A673 (cell line): ENCODE results near the gene SLC16A9. TPM values are rescaled to one million over a fixed set of nuclear protein-coding genes. Genes with fewer than 3 reads are reported as not detected.

Source experiments
- BruUV-seq: library from RNA; stranded (reverse); fragments of 400-500 nt; replicated peaks from 2 replicates; lab custom pipeline; 2021; lab: Mats Ljungman, UMichigan
- CTCF ChIA-PET: fragments of 300-600 bp; sonication (Branson Sonifier 250); formaldehyde crosslinking; loops from one replicate; lab custom pipeline; 2022; ENCODE audit warnings: antibody characterized with exemption; lab: Charles Lee
- POLR2A ChIA-PET: fragments of 300-600 bp; sonication (Branson Sonifier 250); formaldehyde crosslinking; loops from one replicate; lab custom pipeline; 2022; ENCODE audit warnings: antibody characterized with exemption; ENCODE audit not compliant: low non-redundant PET; lab: Charles Lee
- DNase-seq: peaks from one replicate; pipeline ENCODE4 v3.0.0-alpha.2; 2015; ENCODE audit warnings: low spot score
- H3K27ac ChIP-seq: fragments of 200-600 bp; sonication (generic); 2 replicates; pipeline ENCODE4 v1.5.1; 2016; ENCODE audit warnings: mixed run types, low read depth, mild to moderate bottlenecking, mixed read lengths, antibody characterized with exemption, low read length; ENCODE audit not compliant: poor library complexity, severe bottlenecking
- H3K27me3 ChIP-seq: fragments of 200-600 bp; sonication (generic); replicated peaks from 2 replicates; pipeline ENCODE4 v1.6.1; 2017; ENCODE audit warnings: mixed run types, low read depth, mild to moderate bottlenecking, mixed read lengths, antibody characterized with exemption, low read length; ENCODE audit not compliant: insufficient read depth, poor library complexity
- H3K36me3 ChIP-seq: fragments of 200-600 bp; sonication (generic); 2 replicates; pipeline ENCODE4 v1.6.1; 2016; ENCODE audit warnings: mixed run types, mild to moderate bottlenecking, mixed read lengths, antibody characterized with exemption, low read length; ENCODE audit not compliant: insufficient read depth, poor library complexity, severe bottlenecking
- H3K4me1 ChIP-seq: fragments of 200-600 bp; sonication (generic); 2 replicates; pipeline ENCODE4 v1.6.1; 2017; ENCODE audit warnings: mixed run types, mild to moderate bottlenecking, mixed read lengths, antibody characterized with exemption, low read length; ENCODE audit not compliant: insufficient read depth, poor library complexity, severe bottlenecking
- H3K4me3 ChIP-seq: fragments of 200-600 bp; sonication (generic); 2 replicates; pipeline ENCODE4 v1.5.1; 2016; ENCODE audit warnings: low read depth, mixed run types, mild to moderate bottlenecking, mixed read lengths, low read length; ENCODE audit not compliant: poor library complexity, severe bottlenecking
- H3K9me3 ChIP-seq: fragments of 200-600 bp; sonication (generic); 2 replicates; pipeline ENCODE4 v1.6.1; 2016; ENCODE audit warnings: mixed run types, low read depth, mild to moderate bottlenecking, mixed read lengths, antibody characterized with exemption, low read length; ENCODE audit not compliant: poor library complexity, severe bottlenecking
- CTCF ChIP-seq: fragments of 300-800, 200-600 bp; sonication (generic); conservative IDR thresholded peaks from 2 replicates; pipeline ENCODE4 v1.5.1; 2017; ENCODE audit warnings: low read depth, mild to moderate bottlenecking, antibody characterized with exemption, low read length, moderate library complexity, mixed read lengths
- EZH2 ChIP-seq: fragments of 200-600 bp; sonication (generic); IDR thresholded peaks from 2 replicates; pipeline ENCODE4 v1.6.1; 2017; ENCODE audit warnings: borderline replicate concordance, low read depth, mild to moderate bottlenecking, mixed read lengths, antibody characterized with exemption, low read length; ENCODE audit not compliant: poor library complexity, severe bottlenecking
- intact Hi-C: fragments of 100-400 bp; cut with micrococcal nuclease; formaldehyde crosslinking; loops from one replicate; pipeline ENCODE4 v1.10.0; 2022; ENCODE audit not compliant: unreplicated experiment
- total RNA-seq: library from RNA; stranded (reverse); gene quantifications from 2 replicates; pipeline ENCODE4 v1.2.3, GENCODE V29; 2021

SLC16A9 gene
- total RNA-seq, 1 experiment from 2014 or later, result 2.9 TPM

- ChIA-PET POLR2A (no interaction called here), CTCF (interaction anchor here (0.9 to 1.3 kb wide), 2 partner anchors 387 to 671 kb away, joined by 3 to 5 read pairs; no protein-coding TSS in a partner anchor)
- Histone ChIP-seq H3K27ac (no peak overlapping the region), H3K36me3 (no peaks in the 10 kb centered on the region), H3K27me3 (no peaks in the 10 kb centered on the region), H3K4me1 (no peaks in the 10 kb centered on the region), H3K9me3 (no peaks in the 10 kb centered on the region), H3K4me3 (no peak overlapping the region)
- TF ChIP-seq EZH2 (no peak), CTCF (no peak)
- no TSS peak for BruUV-seq
- DNase-seq, result peak; percentile 23
- intact Hi-C loops, result loop anchor here (2.0 to 5.0 kb wide), 3 partner anchors 191 to 1091 kb away; no protein-coding TSS in a partner anchor
These were observed 86.2 kb downstream of the SLC16A9 start for GRCh38 chr10:59623133-59624121.

- no TSS peak for BruUV-seq
- TF ChIP-seq EZH2 (no peak), CTCF (peak; percentile 70)
- Histone ChIP-seq H3K27ac (no peak overlapping the region), H3K36me3 (no peaks in the 10 kb centered on the region), H3K4me1 (no peaks in the 10 kb centered on the region), H3K4me3 (no peak overlapping the region), H3K27me3 (no peaks in the 10 kb centered on the region), H3K9me3 (no peaks in the 10 kb centered on the region)
- CTCF ChIA-PET, result interaction anchor here (0.9 to 1.3 kb wide), 4 partner anchors 386 to 1092 kb away, joined by 3 to 5 read pairs (median 4); no protein-coding TSS in a partner anchor
- POLR2A ChIA-PET, result no interaction called here
- intact Hi-C loops, result loop anchor here (1.0 to 5.0 kb wide), 4 partner anchors 190 to 1090 kb away; no protein-coding TSS in a partner anchor
- DNase-seq, result peak; percentile 83
These were observed 87.1 kb downstream of the SLC16A9 start for GRCh38 chr10:59622320-59623132.

- no peak for DNase-seq
- no TSS peak for BruUV-seq
- Histone ChIP-seq H3K4me3 (no peak overlapping the region), H3K36me3 (no peaks in the 10 kb centered on the region), H3K4me1 (no peaks in the 10 kb centered on the region), H3K27ac (no peak overlapping the region), H3K9me3 (no peaks in the 10 kb centered on the region), H3K27me3 (no peaks in the 10 kb centered on the region)
- no peak for TF ChIP-seq CTCF
- TF ChIP-seq EZH2, result no peak
- ChIA-PET POLR2A (no interaction called here), CTCF (interaction anchor here (0.9 to 1.3 kb wide), 3 partner anchors 386 to 1091 kb away, joined by 4 to 5 read pairs (median 4); no protein-coding TSS in a partner anchor)
- intact Hi-C loops, result loop anchor here (1.0 to 5.0 kb wide), 5 partner anchors 189 to 1089 kb away; no protein-coding TSS in a partner anchor
These were observed 87.9 kb downstream of the SLC16A9 start for GRCh38 chr10:59621771-59622170.
